ENCODE results near the gene GATA2. TPM values are rescaled to one million over a fixed set of nuclear protein-coding genes. Genes with fewer than 3 reads are reported as not detected.

Gene GATA2
- total and polyA plus RNA-seq, 2 experiments from 2014 or later, result 0.52 to 0.83 TPM

DNA sequence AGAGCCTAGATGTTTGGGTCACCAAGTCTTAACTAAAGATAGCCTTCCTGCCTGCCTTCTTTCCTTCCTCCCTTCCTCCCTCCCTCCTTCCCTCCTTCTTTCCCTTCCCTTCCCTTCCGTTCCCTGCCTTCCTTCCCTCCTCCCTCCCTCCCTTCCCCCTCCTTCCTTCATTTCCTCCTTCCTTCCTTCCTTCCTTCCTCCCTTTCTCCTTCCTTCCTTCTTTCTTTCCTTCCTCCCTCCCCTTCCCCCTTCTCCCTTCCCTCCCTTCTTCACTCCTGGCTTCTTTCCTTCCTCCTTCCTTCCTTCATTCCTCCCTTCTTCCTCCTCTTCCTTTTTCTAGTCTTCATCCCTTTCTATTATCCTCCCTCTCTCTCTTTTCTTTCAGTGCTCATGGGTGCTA is 28.3 kb downstream of the GATA2 start:
- Mint-ChIP-seq H3K27ac (no peak overlapping the region), H3K9me3 (no peaks in the 10 kb centered on the region; the same call in 1 of the 3 replicates), H3K27me3 (ENCODE audit: insufficient read depth, low read depth, poor library complexity) (peaks cover 29% of the 10 kb centered on the region), H3K4me3 (no peak overlapping the region), H3K4me1 (no peaks in the 10 kb centered on the region), H3K36me3 (ENCODE audit: low read depth) (no peaks in the 10 kb centered on the region)
- no peak overlapping the region for H3K27ac ChIP-seq (ENCODE audit: low read depth)
- H3K79me2 ChIP-seq (replicated peaks; ENCODE audit: insufficient read depth), result no peaks in the 10 kb centered on the region
- no peaks in the 10 kb centered on the region for H3K36me3 ChIP-seq (ENCODE audit: insufficient read depth)
- H3K27me3 ChIP-seq (ENCODE audit: insufficient read depth), result no peaks in the 10 kb centered on the region
- H2AFZ ChIP-seq, result no peak overlapping the region
- H3K4me1 ChIP-seq (ENCODE audit: insufficient read depth), result no peaks in the 10 kb centered on the region
- H4K20me1 ChIP-seq (replicated peaks; ENCODE audit: insufficient read depth), result no peaks in the 10 kb centered on the region
- DNase-seq (ENCODE audit: low spot score), result no peak
- H3K4me2 ChIP-seq, result no peak overlapping the region
- H3K4me3 ChIP-seq, result no peak overlapping the region
- TF ChIP-seq CREB1 (CRISPR knock-in tag; IDR thresholded peaks at IDR 0.05; ENCODE audit: low read depth) (no peak), ZNF114 (CRISPR knock-in tag; IDR thresholded peaks at IDR 0.05) (no peak), JUNB (IDR thresholded peaks at IDR 0.05; ENCODE audit: unreplicated experiment) (no peak), STAT1 (IDR thresholded peaks at IDR 0.05; ENCODE audit: unreplicated experiment) (no peak), NANOG (IDR thresholded peaks at IDR 0.05; ENCODE audit: borderline replicate concordance) (no peak), ZNF331 (CRISPR knock-in tag; IDR thresholded peaks at IDR 0.05; ENCODE audit: low read depth) (no peak), EZH2 (IDR thresholded peaks at IDR 0.05; ENCODE audit: low read depth, unreplicated experiment) (no peak), EZH2phosphoT487 (IDR thresholded peaks at IDR 0.05; ENCODE audit: unreplicated experiment) (no peak), POLR2AphosphoS5 (IDR thresholded peaks at IDR 0.05; ENCODE audit: low read depth) (no peak)
- TF ChIP-seq, protein P1, sequence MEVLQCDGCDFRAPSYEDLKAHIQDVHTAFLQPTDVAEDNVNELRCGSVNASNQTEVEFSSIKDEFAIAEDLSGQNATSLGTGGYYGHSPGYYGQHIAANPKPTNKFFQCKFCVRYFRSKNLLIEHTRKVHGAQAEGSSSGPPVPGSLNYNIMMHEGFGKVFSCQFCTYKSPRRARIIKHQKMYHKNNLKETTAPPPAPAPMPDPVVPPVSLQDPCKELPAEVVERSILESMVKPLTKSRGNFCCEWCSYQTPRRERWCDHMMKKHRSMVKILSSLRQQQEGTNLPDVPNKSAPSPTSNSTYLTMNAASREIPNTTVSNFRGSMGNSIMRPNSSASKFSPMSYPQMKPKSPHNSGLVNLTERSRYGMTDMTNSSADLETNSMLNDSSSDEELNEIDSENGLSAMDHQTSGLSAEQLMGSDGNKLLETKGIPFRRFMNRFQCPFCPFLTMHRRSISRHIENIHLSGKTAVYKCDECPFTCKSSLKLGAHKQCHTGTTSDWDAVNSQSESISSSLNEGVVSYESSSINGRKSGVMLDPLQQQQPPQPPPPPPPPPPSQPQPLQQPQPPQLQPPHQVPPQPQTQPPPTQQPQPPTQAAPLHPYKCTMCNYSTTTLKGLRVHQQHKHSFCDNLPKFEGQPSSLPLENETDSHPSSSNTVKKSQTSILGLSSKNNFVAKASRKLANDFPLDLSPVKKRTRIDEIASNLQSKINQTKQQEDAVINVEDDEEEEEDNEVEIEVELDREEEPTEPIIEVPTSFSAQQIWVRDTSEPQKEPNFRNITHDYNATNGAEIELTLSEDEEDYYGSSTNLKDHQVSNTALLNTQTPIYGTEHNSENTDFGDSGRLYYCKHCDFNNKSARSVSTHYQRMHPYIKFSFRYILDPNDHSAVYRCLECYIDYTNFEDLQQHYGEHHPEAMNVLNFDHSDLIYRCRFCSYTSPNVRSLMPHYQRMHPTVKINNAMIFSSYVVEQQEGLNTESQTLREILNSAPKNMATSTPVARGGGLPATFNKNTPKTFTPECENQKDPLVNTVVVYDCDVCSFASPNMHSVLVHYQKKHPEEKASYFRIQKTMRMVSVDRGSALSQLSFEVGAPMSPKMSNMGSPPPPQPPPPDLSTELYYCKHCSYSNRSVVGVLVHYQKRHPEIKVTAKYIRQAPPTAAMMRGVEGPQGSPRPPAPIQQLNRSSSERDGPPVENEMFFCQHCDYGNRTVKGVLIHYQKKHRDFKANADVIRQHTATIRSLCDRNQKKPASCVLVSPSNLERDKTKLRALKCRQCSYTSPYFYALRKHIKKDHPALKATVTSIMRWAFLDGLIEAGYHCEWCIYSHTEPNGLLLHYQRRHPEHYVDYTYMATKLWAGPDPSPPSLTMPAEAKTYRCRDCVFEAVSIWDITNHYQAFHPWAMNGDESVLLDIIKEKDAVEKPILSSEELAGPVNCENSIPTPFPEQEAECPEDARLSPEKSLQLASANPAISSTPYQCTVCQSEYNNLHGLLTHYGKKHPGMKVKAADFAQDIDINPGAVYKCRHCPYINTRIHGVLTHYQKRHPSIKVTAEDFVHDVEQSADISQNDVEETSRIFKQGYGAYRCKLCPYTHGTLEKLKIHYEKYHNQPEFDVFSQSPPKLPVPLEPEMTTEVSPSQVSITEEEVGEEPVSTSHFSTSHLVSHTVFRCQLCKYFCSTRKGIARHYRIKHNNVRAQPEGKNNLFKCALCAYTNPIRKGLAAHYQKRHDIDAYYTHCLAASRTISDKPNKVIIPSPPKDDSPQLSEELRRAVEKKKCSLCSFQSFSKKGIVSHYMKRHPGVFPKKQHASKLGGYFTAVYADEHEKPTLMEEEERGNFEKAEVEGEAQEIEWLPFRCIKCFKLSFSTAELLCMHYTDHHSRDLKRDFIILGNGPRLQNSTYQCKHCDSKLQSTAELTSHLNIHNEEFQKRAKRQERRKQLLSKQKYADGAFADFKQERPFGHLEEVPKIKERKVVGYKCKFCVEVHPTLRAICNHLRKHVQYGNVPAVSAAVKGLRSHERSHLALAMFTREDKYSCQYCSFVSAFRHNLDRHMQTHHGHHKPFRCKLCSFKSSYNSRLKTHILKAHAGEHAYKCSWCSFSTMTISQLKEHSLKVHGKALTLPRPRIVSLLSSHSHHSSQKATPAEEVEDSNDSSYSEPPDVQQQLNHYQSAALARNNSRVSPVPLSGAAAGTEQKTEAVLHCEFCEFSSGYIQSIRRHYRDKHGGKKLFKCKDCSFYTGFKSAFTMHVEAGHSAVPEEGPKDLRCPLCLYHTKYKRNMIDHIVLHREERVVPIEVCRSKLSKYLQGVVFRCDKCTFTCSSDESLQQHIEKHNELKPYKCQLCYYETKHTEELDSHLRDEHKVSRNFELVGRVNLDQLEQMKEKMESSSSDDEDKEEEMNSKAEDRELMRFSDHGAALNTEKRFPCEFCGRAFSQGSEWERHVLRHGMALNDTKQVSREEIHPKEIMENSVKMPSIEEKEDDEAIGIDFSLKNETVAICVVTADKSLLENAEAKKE (CRISPR knock-in tag; IDR thresholded peaks at IDR 0.05), result no peak
- TF ChIP-seq, protein P2, sequence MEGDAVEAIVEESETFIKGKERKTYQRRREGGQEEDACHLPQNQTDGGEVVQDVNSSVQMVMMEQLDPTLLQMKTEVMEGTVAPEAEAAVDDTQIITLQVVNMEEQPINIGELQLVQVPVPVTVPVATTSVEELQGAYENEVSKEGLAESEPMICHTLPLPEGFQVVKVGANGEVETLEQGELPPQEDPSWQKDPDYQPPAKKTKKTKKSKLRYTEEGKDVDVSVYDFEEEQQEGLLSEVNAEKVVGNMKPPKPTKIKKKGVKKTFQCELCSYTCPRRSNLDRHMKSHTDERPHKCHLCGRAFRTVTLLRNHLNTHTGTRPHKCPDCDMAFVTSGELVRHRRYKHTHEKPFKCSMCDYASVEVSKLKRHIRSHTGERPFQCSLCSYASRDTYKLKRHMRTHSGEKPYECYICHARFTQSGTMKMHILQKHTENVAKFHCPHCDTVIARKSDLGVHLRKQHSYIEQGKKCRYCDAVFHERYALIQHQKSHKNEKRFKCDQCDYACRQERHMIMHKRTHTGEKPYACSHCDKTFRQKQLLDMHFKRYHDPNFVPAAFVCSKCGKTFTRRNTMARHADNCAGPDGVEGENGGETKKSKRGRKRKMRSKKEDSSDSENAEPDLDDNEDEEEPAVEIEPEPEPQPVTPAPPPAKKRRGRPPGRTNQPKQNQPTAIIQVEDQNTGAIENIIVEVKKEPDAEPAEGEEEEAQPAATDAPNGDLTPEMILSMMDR (conservative IDR thresholded peaks at IDR 0.05; ENCODE audit: low read depth in 2 of 2), result no peak
- TF ChIP-seq, protein P3, sequence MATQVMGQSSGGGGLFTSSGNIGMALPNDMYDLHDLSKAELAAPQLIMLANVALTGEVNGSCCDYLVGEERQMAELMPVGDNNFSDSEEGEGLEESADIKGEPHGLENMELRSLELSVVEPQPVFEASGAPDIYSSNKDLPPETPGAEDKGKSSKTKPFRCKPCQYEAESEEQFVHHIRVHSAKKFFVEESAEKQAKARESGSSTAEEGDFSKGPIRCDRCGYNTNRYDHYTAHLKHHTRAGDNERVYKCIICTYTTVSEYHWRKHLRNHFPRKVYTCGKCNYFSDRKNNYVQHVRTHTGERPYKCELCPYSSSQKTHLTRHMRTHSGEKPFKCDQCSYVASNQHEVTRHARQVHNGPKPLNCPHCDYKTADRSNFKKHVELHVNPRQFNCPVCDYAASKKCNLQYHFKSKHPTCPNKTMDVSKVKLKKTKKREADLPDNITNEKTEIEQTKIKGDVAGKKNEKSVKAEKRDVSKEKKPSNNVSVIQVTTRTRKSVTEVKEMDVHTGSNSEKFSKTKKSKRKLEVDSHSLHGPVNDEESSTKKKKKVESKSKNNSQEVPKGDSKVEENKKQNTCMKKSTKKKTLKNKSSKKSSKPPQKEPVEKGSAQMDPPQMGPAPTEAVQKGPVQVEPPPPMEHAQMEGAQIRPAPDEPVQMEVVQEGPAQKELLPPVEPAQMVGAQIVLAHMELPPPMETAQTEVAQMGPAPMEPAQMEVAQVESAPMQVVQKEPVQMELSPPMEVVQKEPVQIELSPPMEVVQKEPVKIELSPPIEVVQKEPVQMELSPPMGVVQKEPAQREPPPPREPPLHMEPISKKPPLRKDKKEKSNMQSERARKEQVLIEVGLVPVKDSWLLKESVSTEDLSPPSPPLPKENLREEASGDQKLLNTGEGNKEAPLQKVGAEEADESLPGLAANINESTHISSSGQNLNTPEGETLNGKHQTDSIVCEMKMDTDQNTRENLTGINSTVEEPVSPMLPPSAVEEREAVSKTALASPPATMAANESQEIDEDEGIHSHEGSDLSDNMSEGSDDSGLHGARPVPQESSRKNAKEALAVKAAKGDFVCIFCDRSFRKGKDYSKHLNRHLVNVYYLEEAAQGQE (IDR thresholded peaks at IDR 0.05; ENCODE audit: unreplicated experiment), result no peak
- TF ChIP-seq, protein P4, sequence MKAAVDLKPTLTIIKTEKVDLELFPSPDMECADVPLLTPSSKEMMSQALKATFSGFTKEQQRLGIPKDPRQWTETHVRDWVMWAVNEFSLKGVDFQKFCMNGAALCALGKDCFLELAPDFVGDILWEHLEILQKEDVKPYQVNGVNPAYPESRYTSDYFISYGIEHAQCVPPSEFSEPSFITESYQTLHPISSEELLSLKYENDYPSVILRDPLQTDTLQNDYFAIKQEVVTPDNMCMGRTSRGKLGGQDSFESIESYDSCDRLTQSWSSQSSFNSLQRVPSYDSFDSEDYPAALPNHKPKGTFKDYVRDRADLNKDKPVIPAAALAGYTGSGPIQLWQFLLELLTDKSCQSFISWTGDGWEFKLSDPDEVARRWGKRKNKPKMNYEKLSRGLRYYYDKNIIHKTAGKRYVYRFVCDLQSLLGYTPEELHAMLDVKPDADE (IDR thresholded peaks at IDR 0.05), result no peak
- no peak for ATAC-seq
- H3F3A ChIP-seq (replicated peaks; ENCODE audit: low read depth), result no peaks in the 10 kb centered on the region
- H3K9me2 ChIP-seq (ENCODE audit: insufficient read depth), result no peaks in the 10 kb centered on the region

Measured in GM23338 (cell line).